NCI-H2227 (cell line): ENCODE results near the gene FRMD4A.

Source experiments
- DNase-seq: peaks from one replicate; lab custom pipeline; 2025; ENCODE audit not compliant: unreplicated experiment; lab: John Stamatoyannopoulos, UW

The FRMD4A gene

GRCh38 chr10:14330388-14331061 lies at the start of gene FRMD4A:
Gene FRMD4A, minus strand, starts transcription at chr10:14330924.
- DNase-seq = peak; percentile 23

- DNase-seq = no peak
These were observed 49.0 kb upstream of the FRMD4A start for GRCh38 chr10:14379556-14380280.

GRCh38 chr10:14378387-14378960 lies 47.8 kb upstream of the FRMD4A start:
- no peak for DNase-seq

- no peak for DNase-seq
These were observed 47.0 kb upstream of the FRMD4A start for GRCh38 chr10:14377591-14378175.

GRCh38 chr10:14374745-14375445 lies 44.2 kb upstream of the FRMD4A start:
- no peak for DNase-seq

- DNase-seq = no peak
These were observed 41.9 kb upstream of the FRMD4A start for GRCh38 chr10:14372606-14373005.

GRCh38 chr10:14371581-14371980 lies 40.9 kb upstream of the FRMD4A start:
- no peak for DNase-seq

GRCh38 chr10:14370894-14371293 lies 40.2 kb upstream of the FRMD4A start:
- DNase-seq = no peak

GRCh38 chr10:14369906-14370305 lies 39.2 kb upstream of the FRMD4A start:
- DNase-seq = no peak

GRCh38 chr10:14366760-14367159 lies 36.0 kb upstream of the FRMD4A start:
- DNase-seq = no peak

GRCh38 chr10:14365266-14365665 lies 34.5 kb upstream of the FRMD4A start:
- DNase-seq = no peak

GRCh38 chr10:14362104-14362503 lies 31.4 kb upstream of the FRMD4A start:
- DNase-seq = no peak

GRCh38 chr10:14360961-14361360 lies 30.2 kb upstream of the FRMD4A start:
- no peak for DNase-seq

- no peak for DNase-seq
These were observed 29.8 kb upstream of the FRMD4A start for GRCh38 chr10:14360515-14360914.

- DNase-seq = no peak
These were observed 28.3 kb upstream of the FRMD4A start for GRCh38 chr10:14358886-14359573.

GRCh38 chr10:14356921-14357320 lies 26.2 kb upstream of the FRMD4A start:
- no peak for DNase-seq

GRCh38 chr10:14355750-14356149 lies 25.0 kb upstream of the FRMD4A start:
- DNase-seq = no peak

- no peak for DNase-seq
These were observed 22.7 kb upstream of the FRMD4A start for GRCh38 chr10:14353291-14353913.

- DNase-seq = no peak
These were observed 19.3 kb upstream of the FRMD4A start for GRCh38 chr10:14350006-14350405.

GRCh38 chr10:14349081-14349480 lies 18.4 kb upstream of the FRMD4A start:
- no peak for DNase-seq
